Parathyroid adenoma (tissue), 2 donors: Measurements from ENCODE around the gene WFS1.

Experiments used
- H2AFZ ChIP-seq: fragments of 300-600 bp; sonication (generic); one replicate; pipeline ENCODE4 v1.7.0; 2017; ENCODE audit warnings: antibody characterized with exemption, mild to moderate bottlenecking
- H3K27ac ChIP-seq: fragments of 300-600 bp; sonication (generic); one replicate; pipeline ENCODE4 v1.7.0; 2017
- H3K27me3 ChIP-seq: fragments of 300-600 bp; sonication (generic); one replicate; pipeline ENCODE4 v1.7.0; 2017; ENCODE audit warnings: low read length; ENCODE audit not compliant: control insufficient read depth, insufficient read depth
- H3K36me3 ChIP-seq: fragments of 300-600 bp; sonication (generic); one replicate; pipeline ENCODE4 v1.7.0; 2017; ENCODE audit warnings: low read length; ENCODE audit not compliant: control insufficient read depth, insufficient read depth
- H3K4me1 ChIP-seq: fragments of 300-600 bp; sonication (generic); one replicate; pipeline ENCODE4 v1.7.0; 2017; ENCODE audit warnings: control low read depth
- H3K4me2 ChIP-seq: fragments of 300-600 bp; sonication (generic); one replicate; pipeline ENCODE4 v1.7.0; 2017; ENCODE audit warnings: low read length
- H3K4me3 ChIP-seq: fragments of 300-600 bp; sonication (generic); one replicate; pipeline ENCODE4 v1.7.0; 2017; ENCODE audit warnings: low read depth, low read length
- H3K79me2 ChIP-seq: fragments of 300-600 bp; sonication (generic); one replicate; pipeline ENCODE4 v1.7.0; 2017; ENCODE audit warnings: control low read depth
- H3K9ac ChIP-seq: fragments of 300-600 bp; sonication (generic); one replicate; pipeline ENCODE4 v1.7.0; 2017; ENCODE audit warnings: mild to moderate bottlenecking
- H3K9me3 ChIP-seq: fragments of 300-600 bp; sonication (generic); one replicate; pipeline ENCODE4 v1.7.0; 2017; ENCODE audit warnings: low read length; ENCODE audit not compliant: control insufficient read depth
- TF ChIP-seq, protein P1 (sequence below): fragments of 300-600 bp; sonication (generic); IDR thresholded peaks from one replicate; pipeline ENCODE4 v1.7.0; 2017; ENCODE audit warnings: antibody characterized with exemption, mild to moderate bottlenecking
- donor health status: primary hyperparathyroidism.

The WFS1 gene

GRCh38 chr4:6337331-6337935 is 67.8 kb downstream of the WFS1 start:
- H2AFZ ChIP-seq = no peak overlapping the region
- H3K9me3 ChIP-seq = no peaks in the 10 kb centered on the region
- TF ChIP-seq, protein P1, sequence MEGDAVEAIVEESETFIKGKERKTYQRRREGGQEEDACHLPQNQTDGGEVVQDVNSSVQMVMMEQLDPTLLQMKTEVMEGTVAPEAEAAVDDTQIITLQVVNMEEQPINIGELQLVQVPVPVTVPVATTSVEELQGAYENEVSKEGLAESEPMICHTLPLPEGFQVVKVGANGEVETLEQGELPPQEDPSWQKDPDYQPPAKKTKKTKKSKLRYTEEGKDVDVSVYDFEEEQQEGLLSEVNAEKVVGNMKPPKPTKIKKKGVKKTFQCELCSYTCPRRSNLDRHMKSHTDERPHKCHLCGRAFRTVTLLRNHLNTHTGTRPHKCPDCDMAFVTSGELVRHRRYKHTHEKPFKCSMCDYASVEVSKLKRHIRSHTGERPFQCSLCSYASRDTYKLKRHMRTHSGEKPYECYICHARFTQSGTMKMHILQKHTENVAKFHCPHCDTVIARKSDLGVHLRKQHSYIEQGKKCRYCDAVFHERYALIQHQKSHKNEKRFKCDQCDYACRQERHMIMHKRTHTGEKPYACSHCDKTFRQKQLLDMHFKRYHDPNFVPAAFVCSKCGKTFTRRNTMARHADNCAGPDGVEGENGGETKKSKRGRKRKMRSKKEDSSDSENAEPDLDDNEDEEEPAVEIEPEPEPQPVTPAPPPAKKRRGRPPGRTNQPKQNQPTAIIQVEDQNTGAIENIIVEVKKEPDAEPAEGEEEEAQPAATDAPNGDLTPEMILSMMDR = no peak
- H3K4me1 ChIP-seq = no peaks in the 10 kb centered on the region
- no peak overlapping the region for H3K9ac ChIP-seq
- peaks cover 4% of the 10 kb centered on the region for H3K27me3 ChIP-seq
- no peaks in the 10 kb centered on the region for H3K36me3 ChIP-seq
- H3K27ac ChIP-seq = no peak overlapping the region
- H3K79me2 ChIP-seq = no peaks in the 10 kb centered on the region
- no peak overlapping the region for H3K4me2 ChIP-seq
- no peak overlapping the region for H3K4me3 ChIP-seq

DNA sequence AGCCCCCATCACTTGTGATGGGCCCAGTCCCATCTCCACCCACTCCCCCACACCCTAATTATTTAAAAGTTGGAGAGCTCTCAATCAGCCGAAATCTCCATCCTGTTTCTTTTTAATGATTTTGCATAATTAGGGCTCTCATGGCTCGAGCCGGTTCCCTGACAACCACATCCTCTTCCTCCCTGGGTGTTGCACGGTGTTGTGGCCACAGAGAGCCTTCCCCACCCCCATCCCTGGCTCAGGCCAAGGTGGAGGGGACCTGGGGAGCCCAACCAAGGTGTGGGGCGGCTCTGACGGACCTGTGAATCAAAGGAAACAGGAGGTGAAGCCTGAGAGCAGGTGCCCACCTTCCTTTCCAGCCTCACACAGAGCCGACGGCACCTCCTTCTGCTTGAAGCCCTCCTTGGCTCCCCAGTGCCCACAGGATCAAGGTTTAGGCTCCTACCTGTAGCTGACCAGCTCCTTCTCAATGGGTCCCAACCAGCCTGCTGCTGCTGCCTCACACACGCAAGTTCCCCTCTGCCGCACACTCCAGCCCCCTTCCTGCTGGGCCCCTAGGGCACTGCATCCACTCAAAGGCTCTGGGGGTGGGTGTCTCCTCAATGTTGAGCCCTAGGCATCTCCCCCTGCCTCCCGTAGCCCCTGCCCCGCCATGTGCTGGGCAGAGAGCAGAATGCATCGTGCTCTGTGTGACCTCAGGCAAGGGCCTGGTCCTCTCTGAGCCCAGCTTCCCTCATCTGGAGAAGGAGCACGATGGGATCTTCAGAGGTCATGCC is 68.7 kb downstream of the WFS1 start:
- H3K4me3 ChIP-seq = no peak overlapping the region

GRCh38 chr4:6338951-6339817 is 69.5 kb downstream of the WFS1 start:
- no peaks in the 10 kb centered on the region for H3K36me3 ChIP-seq
- TF ChIP-seq, protein P1 = no peak
- no peak overlapping the region for H3K9ac ChIP-seq
- peaks cover 4% of the 10 kb centered on the region for H3K27me3 ChIP-seq
- H2AFZ ChIP-seq = no peak overlapping the region
- no peak overlapping the region for H3K27ac ChIP-seq
- H3K9me3 ChIP-seq = no peaks in the 10 kb centered on the region
- no peak overlapping the region for H3K4me3 ChIP-seq
- no peaks in the 10 kb centered on the region for H3K4me1 ChIP-seq
- H3K79me2 ChIP-seq = no peaks in the 10 kb centered on the region
- no peak overlapping the region for H3K4me2 ChIP-seq

More for the DNA sequence above, 68.7 kb downstream of the WFS1 start:
- Histone ChIP-seq H3K4me1 (no peaks in the 10 kb centered on the region), H3K9me3 (no peaks in the 10 kb centered on the region), H3K4me2 (no peak overlapping the region), H3K36me3 (no peaks in the 10 kb centered on the region), H3K27me3 (peaks cover 4% of the 10 kb centered on the region), H2AFZ (no peak overlapping the region), H3K9ac (no peak overlapping the region), H3K27ac (no peak overlapping the region), H3K79me2 (no peaks in the 10 kb centered on the region)
- TF ChIP-seq, protein P1 = no peak

DNA sequence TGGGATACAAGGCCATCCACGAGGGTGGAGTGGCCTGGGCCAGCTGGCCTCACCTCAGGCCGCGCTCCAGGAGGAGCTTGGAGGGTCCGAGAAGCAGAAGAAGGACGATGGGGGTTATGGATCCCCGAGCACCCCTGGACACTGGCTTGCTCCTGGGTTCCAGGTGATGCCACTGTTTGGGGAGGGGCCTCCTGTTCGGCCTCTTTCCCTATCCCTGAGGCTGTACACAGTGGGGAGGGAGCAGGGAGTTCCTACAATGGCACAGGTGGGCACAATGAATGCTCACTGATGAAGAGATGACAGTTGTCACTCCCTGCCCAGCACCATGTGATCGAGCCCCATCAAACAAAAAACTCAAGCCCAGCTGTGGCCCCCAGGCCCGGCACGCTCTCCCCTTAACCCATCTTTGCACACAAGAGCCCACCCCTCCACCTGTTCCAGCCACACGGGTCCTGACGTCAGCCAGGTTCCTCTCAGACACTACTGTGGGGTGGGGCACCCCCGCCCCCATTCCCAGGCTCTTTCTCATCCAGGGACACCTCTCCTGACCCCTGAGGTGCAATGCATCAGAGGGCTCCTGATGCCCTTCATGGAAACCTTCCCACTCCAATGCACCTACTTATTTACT is 70.3 kb downstream of the WFS1 start:
- no peak overlapping the region for H3K9ac ChIP-seq
- H3K4me2 ChIP-seq = no peak overlapping the region
- no peak overlapping the region for H2AFZ ChIP-seq
- H3K9me3 ChIP-seq = no peaks in the 10 kb centered on the region
- TF ChIP-seq, protein P1 = no peak
- no peaks in the 10 kb centered on the region for H3K4me1 ChIP-seq
- peaks cover 4% of the 10 kb centered on the region for H3K27me3 ChIP-seq
- H3K36me3 ChIP-seq = no peaks in the 10 kb centered on the region
- H3K27ac ChIP-seq = no peak overlapping the region
- no peaks in the 10 kb centered on the region for H3K79me2 ChIP-seq
- H3K4me3 ChIP-seq = no peak overlapping the region
